RKO (cell line): Measurements from ENCODE around the gene GPR143.
"Not testable (repeated sequence)": the region's sequence is repeated elsewhere in the genome, so short reads cannot be mapped to it uniquely, and the experiment has no call there.

Source experiments
- DNase-seq: peaks from one replicate; pipeline ENCODE4 v3.0.0-alpha.2; 2016; ENCODE audit warnings: low spot score

GPR143 gene

GRCh38 chrX:9768321-9768839 is 2.7 kb upstream of the GPR143 start:
- DNase-seq = not testable (repeated sequence)

- no peak for DNase-seq
Measured at GRCh38 chrX:9767375-9767774, 1.7 kb upstream of the GPR143 start.

GRCh38 chrX:9765072-9765736 is 443 bp downstream of the GPR143 start:
- DNase-seq = no peak

GRCh38 chrX:9759337-9759736 is 6.3 kb downstream of the GPR143 start:
- no peak for DNase-seq

GRCh38 chrX:9758021-9758638 is 7.5 kb downstream of the GPR143 start:
- DNase-seq = no peak

- no peak for DNase-seq
Measured at GRCh38 chrX:9757366-9757765, 8.3 kb downstream of the GPR143 start.

GRCh38 chrX:9749146-9749692 is 16.4 kb downstream of the GPR143 start:
- DNase-seq = no peak

- DNase-seq = no peak
Measured at GRCh38 chrX:9747644-9748043, 18.0 kb downstream of the GPR143 start.

- no peak for DNase-seq
Measured at GRCh38 chrX:9746148-9746888, 19.3 kb downstream of the GPR143 start.

GRCh38 chrX:9745417-9746115 is 20.1 kb downstream of the GPR143 start:
- peak; percentile 31 for DNase-seq

- DNase-seq = no peak
Measured at GRCh38 chrX:9739130-9739529, 26.5 kb downstream of the GPR143 start.

GRCh38 chrX:9738151-9738550 is 27.5 kb downstream of the GPR143 start:
- DNase-seq = no peak

GRCh38 chrX:9737363-9737762 is 28.3 kb downstream of the GPR143 start:
- DNase-seq = no peak

- DNase-seq = no peak
Measured at GRCh38 chrX:9730752-9731151, 34.9 kb downstream of the GPR143 start.

- DNase-seq = no peak
Measured at GRCh38 chrX:9730078-9730477, 35.6 kb downstream of the GPR143 start.

GRCh38 chrX:9729171-9729885 is 36.3 kb downstream of the GPR143 start:
- no peak for DNase-seq

- DNase-seq = no peak
Measured at GRCh38 chrX:9728261-9728660, 37.4 kb downstream of the GPR143 start.

- no peak for DNase-seq
Measured at GRCh38 chrX:9724711-9725110, 40.9 kb downstream of the GPR143 start.

GRCh38 chrX:9717376-9717775 is 48.3 kb downstream of the GPR143 start:
- DNase-seq = no peak

- DNase-seq = no peak
Measured at GRCh38 chrX:9710332-9710731, 55.3 kb downstream of the GPR143 start.

- DNase-seq = peak; percentile 63
Measured at GRCh38 chrX:9708923-9709553, 56.6 kb downstream of the GPR143 start.
